Neural crest cell (in vitro differentiated cells): ENCODE data around the gene PRR15. TPM values are rescaled to one million over a fixed set of nuclear protein-coding genes. Genes with fewer than 3 reads are reported as not detected.

Experiments
- DNase-seq: peaks from one replicate; pipeline ENCODE4 v3.0.0; 2021; ENCODE audit warnings: low read depth, mixed read lengths, low spot score
- H3K27ac Mint-ChIP-seq: one replicate; pipeline ENCODE4 v1.8.0; 2021; ENCODE audit warnings: mild to moderate bottlenecking, mixed read lengths; ENCODE audit not compliant: unreplicated experiment
- H3K27me3 Mint-ChIP-seq: 2 replicates; pipeline ENCODE4 v1.8.0; 2021; ENCODE audit warnings: low read depth, mild to moderate bottlenecking, mixed read lengths
- H3K36me3 Mint-ChIP-seq: 2 replicates; pipeline ENCODE4 v1.8.0; 2021; ENCODE audit warnings: low read depth, mild to moderate bottlenecking, mixed read lengths
- H3K4me1 Mint-ChIP-seq: 2 replicates; pipeline ENCODE4 v1.8.0; 2021; ENCODE audit warnings: mixed read lengths
- H3K4me3 Mint-ChIP-seq: one replicate; pipeline ENCODE4 v1.8.0; 2021; ENCODE audit warnings: mild to moderate bottlenecking, mixed read lengths
- H3K9me3 Mint-ChIP-seq: 2 replicates; pipeline ENCODE4 v1.8.0; 2021; ENCODE audit warnings: mixed read lengths
- CTCF ChIP-seq: fragments of 200-600 bp; sonication (generic); conservative IDR thresholded peaks from 2 replicates; pipeline ENCODE4 v1.5.0; 2021; ENCODE audit warnings: antibody characterized with exemption, mild to moderate bottlenecking
- total RNA-seq: library from RNA; stranded (reverse); gene quantifications from 2 replicates; pipeline ENCODE4 v1.2.1, GENCODE V29; 2021

The PRR15 gene
- total RNA-seq, 1 donor from 2014 or later: not detected

- H3K36me3 Mint-ChIP-seq: no peaks in the 10 kb centered on the region
- DNase-seq: no peak
- H3K4me1 Mint-ChIP-seq: peaks cover 3% of the 10 kb centered on the region
- H3K9me3 Mint-ChIP-seq: no peaks in the 10 kb centered on the region
- no peak overlapping the region for H3K4me3 Mint-ChIP-seq
- H3K27ac Mint-ChIP-seq: no peak overlapping the region
- H3K27me3 Mint-ChIP-seq: peaks cover 19% of the 10 kb centered on the region
- no peak for TF ChIP-seq CTCF
Measured at GRCh38 chr7:29556405-29557195, 7.0 kb upstream of the PRR15 start.

DNA sequence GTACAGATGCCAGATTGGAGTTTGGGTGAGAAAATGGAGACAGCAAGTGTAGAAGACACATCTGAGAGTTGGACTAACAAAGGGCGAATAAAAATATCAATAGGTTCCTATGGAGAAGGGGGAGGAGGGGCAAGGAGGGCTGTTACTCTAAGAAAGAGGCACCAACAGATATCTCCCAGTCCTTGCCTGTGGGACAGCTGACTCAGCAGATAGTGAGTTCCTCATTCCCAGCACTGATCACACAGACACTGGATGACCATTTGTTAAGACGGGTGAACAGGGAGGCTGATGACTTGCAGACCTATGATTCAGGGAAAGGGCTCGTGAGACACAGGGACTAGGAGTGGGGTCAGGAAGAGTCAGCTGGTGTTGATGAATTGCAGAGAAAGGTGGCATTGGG lies 5.7 kb upstream of the PRR15 start:
- Mint-ChIP-seq H3K4me3 (no peak overlapping the region), H3K27me3 (peaks cover 30% of the 10 kb centered on the region), H3K27ac (no peak overlapping the region), H3K36me3 (no peaks in the 10 kb centered on the region), H3K9me3 (no peaks in the 10 kb centered on the region), H3K4me1 (peaks cover 3% of the 10 kb centered on the region)
- no peak for DNase-seq
- no peak for TF ChIP-seq CTCF

DNA sequence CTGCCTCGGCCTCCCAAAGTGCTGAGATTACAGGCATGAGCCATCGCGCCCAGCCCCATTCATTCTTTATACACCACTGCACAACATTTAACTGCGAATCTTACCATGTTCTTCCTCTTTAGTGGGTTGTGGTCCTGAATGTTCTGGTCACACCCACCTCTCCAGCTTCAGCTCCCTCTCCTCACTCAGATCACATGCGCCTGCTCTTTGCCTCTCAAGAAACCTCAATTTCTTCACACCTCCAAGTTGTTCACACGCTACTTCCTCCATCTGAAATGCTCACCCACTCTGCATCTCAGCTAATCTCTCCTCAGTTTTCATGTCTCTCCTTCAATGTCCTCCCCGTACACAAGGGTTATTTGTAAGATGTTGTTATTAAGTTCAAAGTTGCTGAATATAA lies 2.4 kb upstream of the PRR15 start:
- Mint-ChIP-seq H3K9me3 (no peaks in the 10 kb centered on the region), H3K4me3 (no peak overlapping the region), H3K36me3 (no peaks in the 10 kb centered on the region), H3K4me1 (peaks cover 23% of the 10 kb centered on the region), H3K27me3 (peaks cover 57% of the 10 kb centered on the region), H3K27ac (no peak overlapping the region)
- no peak for TF ChIP-seq CTCF
- no peak for DNase-seq

DNA sequence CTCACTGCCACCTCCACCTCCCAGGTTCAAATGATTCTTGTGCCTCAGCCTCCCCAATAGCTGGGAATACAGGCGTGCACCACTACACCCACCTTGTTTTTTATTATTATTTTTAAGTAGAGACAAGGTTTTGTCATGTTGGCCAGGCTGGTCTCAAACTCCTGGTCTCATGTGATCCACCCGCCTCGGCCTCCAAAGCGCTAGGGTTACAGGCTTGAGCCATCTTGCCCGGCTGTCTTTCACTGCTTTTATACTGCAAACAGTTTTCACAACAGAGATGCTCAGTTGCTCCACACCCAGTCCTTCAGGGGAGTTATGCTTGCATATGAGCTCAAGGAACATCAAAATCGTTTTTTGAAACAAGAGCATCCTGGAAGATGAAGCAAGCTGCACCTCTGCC lies 1.3 kb upstream of the PRR15 start:
- H3K4me3 Mint-ChIP-seq: peak overlapping the region; percentile 33
- H3K27me3 Mint-ChIP-seq: peaks cover 66% of the 10 kb centered on the region
- H3K36me3 Mint-ChIP-seq: no peaks in the 10 kb centered on the region
- DNase-seq: no peak
- H3K9me3 Mint-ChIP-seq: no peaks in the 10 kb centered on the region
- H3K4me1 Mint-ChIP-seq: peaks cover 23% of the 10 kb centered on the region
- no peak overlapping the region for H3K27ac Mint-ChIP-seq
- no peak for TF ChIP-seq CTCF

GRCh38 chr7:29564496-29565223 lies 1.0 kb downstream of the PRR15 start:
- peaks cover 23% of the 10 kb centered on the region for H3K4me1 Mint-ChIP-seq
- no peak overlapping the region for H3K27ac Mint-ChIP-seq
- peak; percentile 16 for TF ChIP-seq CTCF

More at GRCh38 chr7:29564496-29565223, 1.0 kb downstream of the PRR15 start:
- Mint-ChIP-seq H3K9me3 (no peaks in the 10 kb centered on the region), H3K27me3 (peaks cover 72% of the 10 kb centered on the region), H3K36me3 (no peaks in the 10 kb centered on the region), H3K4me3 (peak overlapping the region; percentile 88)
- peak; percentile 20 for DNase-seq
